Measurements from ENCODE around the gene CALCR. TPM values are rescaled to one million over a fixed set of nuclear protein-coding genes. Genes with fewer than 3 reads are reported as not detected.

Gene CALCR
- total RNA-seq, 1 donor from 2014 or later = not detected

DNA sequence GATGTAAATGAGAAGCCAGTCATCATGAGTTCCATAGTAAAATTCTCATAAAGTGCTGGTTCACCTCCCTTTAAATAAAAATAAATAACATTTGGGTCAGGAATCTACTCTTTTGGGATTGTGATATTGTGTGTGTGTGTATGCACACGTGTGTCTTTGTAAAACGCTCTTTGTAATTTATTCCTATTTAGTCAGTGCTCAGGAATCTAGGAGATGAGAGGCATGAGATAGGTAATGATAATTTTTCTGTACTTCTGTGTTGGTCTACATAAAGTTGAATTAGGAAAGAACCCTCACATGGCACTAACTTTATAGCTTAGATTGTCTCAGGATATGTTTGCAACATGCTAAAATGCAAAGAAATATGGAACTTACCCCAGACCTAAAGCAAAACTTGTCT, 4.9 kb upstream of the CALCR start:
- intact Hi-C loops (cut with micrococcal nuclease) = no loop called here
- H3K27ac Mint-ChIP-seq = no peak overlapping the region
- H3K4me3 Mint-ChIP-seq = no peak overlapping the region
- H3K9me3 Mint-ChIP-seq = no peaks in the 10 kb centered on the region
- no peaks in the 10 kb centered on the region for H3K36me3 Mint-ChIP-seq (ENCODE audit: low read depth)
- no peaks in the 10 kb centered on the region for H3K4me1 Mint-ChIP-seq (ENCODE audit: low read depth)
- DNase-seq (ENCODE audit: low spot score) = no peak
- peaks cover 16% of the 10 kb centered on the region for H3K27me3 Mint-ChIP-seq (ENCODE audit: insufficient read depth)

DNA sequence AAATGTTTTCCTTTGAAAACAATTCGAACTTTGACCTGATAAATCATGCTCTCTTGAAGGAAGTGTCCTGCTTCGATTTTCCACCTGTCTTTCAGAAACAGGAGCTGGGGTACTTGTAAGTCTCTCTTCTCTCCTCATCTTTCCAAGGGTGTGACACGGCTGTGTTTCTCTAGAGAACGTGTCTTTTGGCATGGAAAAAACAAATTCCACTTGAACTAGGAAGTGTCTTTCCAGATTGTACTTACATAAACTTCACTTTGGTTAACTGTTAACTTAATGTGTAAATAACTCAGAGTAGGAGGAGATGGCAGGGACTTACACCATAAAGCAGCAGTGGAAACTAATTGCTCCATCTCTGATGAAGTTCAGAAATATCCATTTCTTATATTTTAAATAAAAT, 4.2 kb upstream of the CALCR start:
- H3K36me3 Mint-ChIP-seq (ENCODE audit: low read depth) = no peaks in the 10 kb centered on the region
- intact Hi-C loops (cut with micrococcal nuclease) = no loop called here
- no peak for DNase-seq (ENCODE audit: low spot score)
- H3K4me1 Mint-ChIP-seq (ENCODE audit: low read depth) = no peaks in the 10 kb centered on the region
- H3K27ac Mint-ChIP-seq = no peak overlapping the region
- H3K27me3 Mint-ChIP-seq (ENCODE audit: insufficient read depth) = peaks cover 22% of the 10 kb centered on the region
- H3K9me3 Mint-ChIP-seq = no peaks in the 10 kb centered on the region
- no peak overlapping the region for H3K4me3 Mint-ChIP-seq

DNA sequence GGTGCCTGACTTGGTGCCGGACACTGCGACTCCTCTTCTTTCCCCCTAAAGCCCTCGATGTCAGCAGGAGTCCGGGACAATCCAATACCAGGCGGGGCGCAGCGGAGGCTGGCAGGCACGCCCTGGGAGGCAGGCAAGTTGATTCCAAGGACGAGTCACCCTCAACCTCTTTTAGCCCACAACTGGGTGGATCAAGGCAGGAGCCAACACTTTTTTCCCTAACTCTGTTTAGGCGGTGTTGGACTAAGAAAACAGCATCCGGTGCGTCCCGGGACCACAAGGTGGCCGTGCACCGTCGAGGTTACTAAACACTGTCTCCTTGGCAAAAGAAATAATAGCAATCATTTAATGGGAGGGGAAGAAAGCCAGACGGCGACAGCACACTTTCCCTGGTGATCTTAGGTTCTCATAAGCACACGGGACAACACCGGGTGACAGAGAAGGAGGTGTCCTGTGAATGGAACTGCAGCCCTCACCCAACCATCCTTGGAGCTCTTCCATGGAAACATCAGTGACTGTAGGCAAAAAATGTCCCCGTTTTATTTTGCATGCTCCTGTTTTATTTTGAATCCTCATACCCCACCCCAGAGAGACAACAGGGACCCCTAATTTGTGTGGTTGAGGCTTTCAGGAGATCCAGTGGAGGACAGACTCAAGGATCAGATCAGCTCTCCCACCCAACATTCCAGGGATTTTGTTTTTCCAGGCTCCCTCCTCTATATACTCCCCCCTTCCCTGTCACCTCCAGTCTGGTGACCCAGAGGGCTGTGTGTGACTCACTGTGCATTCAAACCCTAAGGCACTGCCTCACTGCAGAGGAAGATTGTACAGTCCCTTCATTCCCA, 1.3 kb upstream of the CALCR start:
- no peak overlapping the region for H3K27ac Mint-ChIP-seq
- no peaks in the 10 kb centered on the region for H3K4me1 Mint-ChIP-seq (ENCODE audit: low read depth)
- intact Hi-C loops (cut with micrococcal nuclease) = no loop called here

DNA sequence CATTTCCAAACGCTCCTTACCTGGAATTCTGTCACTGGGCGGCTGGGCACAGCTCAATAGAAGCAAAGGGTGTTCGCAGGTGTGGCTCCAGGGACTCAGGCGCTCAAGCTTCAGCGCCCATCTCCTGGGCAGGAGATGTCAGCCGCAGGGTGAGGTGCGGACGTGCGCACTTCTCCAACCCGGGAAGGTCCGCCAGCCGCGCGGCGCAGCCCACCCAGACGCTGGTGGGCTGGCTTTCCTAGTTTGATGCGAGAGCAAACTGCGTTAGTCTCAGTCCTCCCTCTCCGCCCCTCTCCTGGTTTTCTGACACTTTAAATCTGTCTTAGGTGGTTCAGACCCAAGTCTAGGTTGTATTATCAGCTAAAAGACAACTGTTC, 267 bp downstream of the CALCR start:
- H3K36me3 Mint-ChIP-seq (ENCODE audit: low read depth) = no peaks in the 10 kb centered on the region
- no peaks in the 10 kb centered on the region for H3K9me3 Mint-ChIP-seq
- H3K4me3 Mint-ChIP-seq = no peak overlapping the region
- intact Hi-C loops (cut with micrococcal nuclease) = no loop called here
- H3K27me3 Mint-ChIP-seq (ENCODE audit: insufficient read depth) = peaks cover 28% of the 10 kb centered on the region
- H3K27ac Mint-ChIP-seq = no peak overlapping the region
- DNase-seq (ENCODE audit: low spot score) = no peak
- no peaks in the 10 kb centered on the region for H3K4me1 Mint-ChIP-seq (ENCODE audit: low read depth)

More for the DNA sequence above, 1.3 kb upstream of the CALCR start:
- Mint-ChIP-seq H3K4me3 (no peak overlapping the region), H3K9me3 (no peaks in the 10 kb centered on the region), H3K36me3 (ENCODE audit: low read depth) (no peaks in the 10 kb centered on the region), H3K27me3 (ENCODE audit: insufficient read depth) (peaks cover 28% of the 10 kb centered on the region)
- no peak for DNase-seq (ENCODE audit: low spot score)

DNA sequence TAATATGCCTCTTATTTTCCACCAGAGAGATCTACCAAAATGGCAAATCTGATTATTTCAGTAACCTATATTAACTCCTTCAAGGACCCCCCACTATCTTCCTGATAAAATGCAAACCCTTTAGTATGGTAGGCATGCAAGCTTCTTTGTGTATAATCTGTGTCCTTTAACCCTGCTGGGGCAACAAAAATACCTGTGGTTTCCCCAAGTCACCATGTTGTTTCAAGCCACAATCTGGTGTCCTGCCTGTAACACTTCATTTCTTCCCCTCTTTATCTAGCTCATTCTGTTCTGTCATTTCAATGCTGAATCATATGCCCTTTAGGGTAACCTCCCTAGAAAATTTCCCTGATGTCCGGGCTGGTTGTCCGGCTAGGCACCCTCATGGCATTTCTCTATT, 5.3 kb downstream of the CALCR start:
- Mint-ChIP-seq H3K4me1 (ENCODE audit: low read depth) (no peaks in the 10 kb centered on the region), H3K9me3 (no peaks in the 10 kb centered on the region), H3K27me3 (ENCODE audit: insufficient read depth) (peaks cover 12% of the 10 kb centered on the region), H3K36me3 (ENCODE audit: low read depth) (no peaks in the 10 kb centered on the region), H3K27ac (no peak overlapping the region), H3K4me3 (no peak overlapping the region)
- intact Hi-C loops (cut with micrococcal nuclease) = no loop called here
- DNase-seq (ENCODE audit: low spot score) = no peak

DNA sequence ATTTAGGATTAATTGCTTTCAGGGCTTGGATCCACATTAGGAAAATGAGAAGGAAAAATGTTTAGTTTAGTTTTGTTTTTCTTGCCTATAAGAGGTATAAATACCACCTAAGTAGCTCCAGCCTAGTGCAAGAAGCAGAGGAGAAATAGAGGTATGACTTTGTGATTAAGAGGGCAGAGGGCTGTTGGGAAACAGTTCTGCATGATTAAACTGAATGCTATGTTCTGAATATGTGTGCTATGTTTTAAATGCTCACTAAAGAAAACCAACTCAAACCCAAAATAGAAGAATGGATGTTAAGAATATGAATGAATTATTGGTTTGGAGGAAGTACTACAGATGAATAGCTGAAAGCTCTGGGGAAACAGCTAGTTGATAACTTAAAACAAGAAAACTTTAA, 7.6 kb downstream of the CALCR start:
- Mint-ChIP-seq H3K4me1 (ENCODE audit: low read depth) (no peaks in the 10 kb centered on the region), H3K27ac (no peak overlapping the region), H3K4me3 (no peak overlapping the region), H3K27me3 (ENCODE audit: insufficient read depth) (peaks cover 2% of the 10 kb centered on the region), H3K9me3 (no peaks in the 10 kb centered on the region), H3K36me3 (ENCODE audit: low read depth) (no peaks in the 10 kb centered on the region)
- no peak for DNase-seq (ENCODE audit: low spot score)
- intact Hi-C loops (cut with micrococcal nuclease) = no loop called here

DNA sequence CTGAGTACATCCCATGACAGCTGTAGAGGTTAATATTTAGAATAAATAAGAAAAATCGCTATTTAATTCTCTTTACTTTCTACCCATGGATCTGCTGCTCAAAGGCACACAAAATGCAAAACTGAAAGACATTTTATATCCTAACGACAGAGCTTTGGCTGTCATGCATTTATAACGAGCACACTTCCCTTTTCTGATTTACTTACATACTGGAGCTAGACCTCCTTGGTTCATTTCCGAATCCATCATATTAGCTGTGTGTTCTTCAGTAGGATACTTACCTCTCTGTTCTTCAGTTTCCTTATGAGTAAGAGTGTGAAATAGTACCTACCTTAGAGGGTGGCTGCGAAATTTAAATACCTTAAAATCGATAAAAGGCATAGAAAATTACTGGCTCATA, 10.9 kb downstream of the CALCR start:
- no peaks in the 10 kb centered on the region for H3K4me1 Mint-ChIP-seq (ENCODE audit: low read depth)
- DNase-seq (ENCODE audit: low spot score) = no peak
- no peaks in the 10 kb centered on the region for H3K36me3 Mint-ChIP-seq (ENCODE audit: low read depth)
- H3K9me3 Mint-ChIP-seq = no peaks in the 10 kb centered on the region
- peaks cover 1% of the 10 kb centered on the region for H3K27me3 Mint-ChIP-seq (ENCODE audit: insufficient read depth)
- no peak overlapping the region for H3K27ac Mint-ChIP-seq
- no peak overlapping the region for H3K4me3 Mint-ChIP-seq
- intact Hi-C loops (cut with micrococcal nuclease) = no loop called here

DNA sequence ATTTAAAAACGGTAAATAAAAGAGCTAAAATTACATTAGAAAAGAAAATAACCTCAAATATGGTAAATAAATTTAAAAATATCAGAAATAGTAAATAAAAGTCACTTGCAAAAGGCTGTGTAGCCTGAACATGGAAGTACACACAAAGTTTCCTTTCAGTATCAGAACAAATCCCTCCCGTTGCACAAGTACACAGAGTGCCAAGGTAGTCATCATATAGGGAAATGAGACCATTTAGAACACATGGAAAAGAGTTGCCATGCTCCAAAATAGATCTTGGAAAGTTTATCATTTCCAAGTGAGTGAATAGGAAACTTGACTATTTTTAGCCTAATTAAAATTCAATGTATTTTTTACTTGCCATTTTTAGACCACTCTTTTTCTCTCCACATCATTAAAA, 11.6 kb downstream of the CALCR start:
- Mint-ChIP-seq H3K9me3 (no peaks in the 10 kb centered on the region), H3K27me3 (ENCODE audit: insufficient read depth) (no peaks in the 10 kb centered on the region), H3K4me3 (no peak overlapping the region), H3K27ac (no peak overlapping the region), H3K4me1 (ENCODE audit: low read depth) (no peaks in the 10 kb centered on the region), H3K36me3 (ENCODE audit: low read depth) (no peaks in the 10 kb centered on the region)
- no peak for DNase-seq (ENCODE audit: low spot score)
- intact Hi-C loops (cut with micrococcal nuclease) = no loop called here

DNA sequence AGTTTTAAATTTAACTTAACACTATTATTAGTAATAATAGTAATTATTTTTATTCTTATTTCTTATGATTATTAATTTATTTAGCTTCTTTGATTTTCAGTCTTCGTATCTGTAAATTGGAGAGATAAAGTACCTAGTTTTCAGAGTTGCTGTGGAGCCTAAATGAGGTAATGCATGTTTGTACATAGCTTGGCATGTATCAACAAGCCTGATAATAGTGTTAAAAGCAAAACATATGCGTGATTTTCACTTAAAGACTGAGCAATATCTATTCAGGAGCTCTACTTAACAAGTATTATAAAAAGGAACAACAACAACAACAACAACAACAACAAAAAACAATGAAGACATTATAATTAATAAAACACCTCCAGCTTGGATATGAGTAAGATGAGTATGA, 12.4 kb downstream of the CALCR start:
- H3K27ac Mint-ChIP-seq = no peak overlapping the region
- H3K36me3 Mint-ChIP-seq (ENCODE audit: low read depth) = no peaks in the 10 kb centered on the region
- DNase-seq (ENCODE audit: low spot score) = no peak
- intact Hi-C loops (cut with micrococcal nuclease) = no loop called here
- no peaks in the 10 kb centered on the region for H3K9me3 Mint-ChIP-seq
- no peaks in the 10 kb centered on the region for H3K4me1 Mint-ChIP-seq (ENCODE audit: low read depth)
- H3K27me3 Mint-ChIP-seq (ENCODE audit: insufficient read depth) = peaks cover 2% of the 10 kb centered on the region
- no peak overlapping the region for H3K4me3 Mint-ChIP-seq

DNA sequence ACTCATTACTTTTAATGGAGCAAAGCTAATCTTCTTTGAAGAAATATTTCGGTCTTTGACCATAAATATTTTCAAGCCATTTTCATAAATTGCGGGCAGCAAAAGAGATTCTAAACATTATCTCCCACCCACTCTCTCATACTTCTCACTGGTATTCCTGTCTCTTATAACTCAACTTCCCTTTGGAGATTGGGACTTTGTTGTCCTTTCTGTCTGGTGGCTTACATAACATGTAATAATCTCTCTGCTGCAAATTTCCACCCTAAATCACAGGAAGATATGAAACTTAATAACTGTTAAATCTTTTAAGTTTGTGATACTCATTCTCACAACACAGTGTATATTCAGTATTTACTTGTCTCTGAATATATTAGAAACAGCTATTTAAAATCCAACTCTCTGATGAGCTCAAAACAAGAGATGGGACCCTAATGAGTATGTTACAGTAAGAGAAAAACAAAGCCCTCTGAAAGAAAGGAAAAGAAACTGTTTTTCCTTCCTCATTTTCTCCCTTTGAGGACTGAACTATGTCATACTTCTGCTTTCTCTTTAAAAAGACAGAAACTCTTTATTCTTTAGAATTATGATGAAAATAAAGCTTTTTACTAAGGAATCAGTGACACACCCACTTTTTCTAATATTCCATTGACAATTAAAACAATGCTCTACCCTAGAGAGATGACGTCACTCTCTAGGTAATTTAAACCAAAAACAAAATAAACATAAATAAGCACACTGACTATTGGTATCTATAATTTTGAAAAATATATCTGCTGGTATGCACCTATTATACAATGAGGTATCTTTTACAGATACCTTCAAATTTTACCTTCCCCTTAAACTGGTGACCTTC, 14.7 kb downstream of the CALCR start:
- no peaks in the 10 kb centered on the region for H3K36me3 Mint-ChIP-seq (ENCODE audit: low read depth)
- no peak overlapping the region for H3K4me3 Mint-ChIP-seq
- no peaks in the 10 kb centered on the region for H3K4me1 Mint-ChIP-seq (ENCODE audit: low read depth)
- H3K9me3 Mint-ChIP-seq = no peaks in the 10 kb centered on the region
- H3K27ac Mint-ChIP-seq = no peak overlapping the region
- H3K27me3 Mint-ChIP-seq (ENCODE audit: insufficient read depth) = peaks cover 4% of the 10 kb centered on the region
- intact Hi-C loops (cut with micrococcal nuclease) = loop anchor here (10.0 kb wide), 1 partner anchor 115 kb away; no protein-coding TSS in a partner anchor
- DNase-seq (ENCODE audit: low spot score) = no peak

DNA sequence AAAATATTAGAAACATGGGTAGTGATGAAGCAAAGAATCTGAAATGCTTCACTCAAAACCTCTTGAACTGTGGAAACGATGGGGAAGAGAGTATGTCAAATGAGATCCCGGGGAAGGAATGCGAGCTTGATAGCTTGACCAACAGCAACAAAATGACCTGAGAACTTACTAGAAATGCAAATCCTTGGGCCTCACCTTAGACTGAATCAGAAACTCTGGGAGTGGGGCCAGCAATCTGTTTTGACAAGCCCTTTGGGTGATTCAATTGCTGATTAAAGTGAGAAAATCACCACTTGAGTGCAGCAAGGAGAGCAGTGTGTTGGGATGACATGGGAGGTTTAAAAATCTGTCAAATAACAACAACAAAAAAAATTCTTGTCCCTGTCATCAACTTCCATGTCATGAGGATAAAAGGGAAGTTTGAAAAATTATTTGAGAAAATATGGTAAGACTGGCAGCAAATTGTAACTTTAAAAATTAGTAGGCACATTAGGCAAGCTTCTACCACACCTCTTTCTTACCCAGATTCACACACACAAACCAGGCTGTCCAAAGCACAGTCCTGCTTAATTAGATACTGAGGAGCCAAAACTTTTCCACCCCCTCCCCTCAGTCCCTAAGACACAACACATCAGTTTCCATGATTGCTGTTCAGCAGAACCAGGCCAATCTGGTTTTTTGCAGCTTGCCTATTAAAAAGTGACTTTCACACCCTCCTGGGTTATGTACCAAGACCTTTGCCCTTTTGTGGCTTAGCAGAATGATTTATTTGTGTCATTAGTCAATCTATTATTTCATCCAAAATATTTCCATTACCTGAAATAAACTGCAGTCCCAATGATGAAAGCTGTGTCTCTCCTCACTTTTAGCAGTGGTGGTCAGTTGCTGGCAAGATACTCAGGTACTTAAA, 15.6 kb downstream of the CALCR start:
- H3K9me3 Mint-ChIP-seq = no peaks in the 10 kb centered on the region
- H3K36me3 Mint-ChIP-seq (ENCODE audit: low read depth) = no peaks in the 10 kb centered on the region
- intact Hi-C loops (cut with micrococcal nuclease) = loop anchor here (10.0 kb wide), 1 partner anchor 114 kb away; no protein-coding TSS in a partner anchor
- no peak overlapping the region for H3K27ac Mint-ChIP-seq
- H3K4me3 Mint-ChIP-seq = no peak overlapping the region
- H3K4me1 Mint-ChIP-seq (ENCODE audit: low read depth) = no peaks in the 10 kb centered on the region
- peaks cover 4% of the 10 kb centered on the region for H3K27me3 Mint-ChIP-seq (ENCODE audit: insufficient read depth)
- no peak for DNase-seq (ENCODE audit: low spot score)

DNA sequence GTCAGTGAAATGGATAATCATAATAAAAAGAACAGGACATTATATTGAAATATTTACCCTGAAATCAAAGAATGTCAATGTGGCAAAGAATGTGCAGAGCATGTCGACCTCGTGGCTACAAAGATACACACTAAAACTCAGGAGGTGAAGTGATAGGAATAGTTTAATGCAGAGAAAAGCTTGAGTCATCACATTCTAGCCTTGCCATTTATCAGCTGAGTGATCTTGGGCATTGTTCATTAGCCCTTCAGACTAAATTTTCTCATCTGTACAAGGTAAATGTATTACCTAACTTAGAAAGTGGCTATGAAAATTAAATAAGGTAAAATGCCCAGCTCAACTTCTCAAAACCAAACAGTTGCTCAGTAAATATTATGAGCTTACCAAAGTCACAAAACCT, 22.6 kb downstream of the CALCR start:
- Mint-ChIP-seq H3K27ac (no peak overlapping the region), H3K36me3 (ENCODE audit: low read depth) (no peaks in the 10 kb centered on the region), H3K4me3 (no peak overlapping the region), H3K9me3 (no peaks in the 10 kb centered on the region), H3K4me1 (ENCODE audit: low read depth) (no peaks in the 10 kb centered on the region), H3K27me3 (ENCODE audit: insufficient read depth) (peaks cover 2% of the 10 kb centered on the region)
- intact Hi-C loops (cut with micrococcal nuclease) = loop anchor here (1.0 to 10.0 kb wide), 2 partner anchors 107 to 307 kb away; no protein-coding TSS in a partner anchor
- DNase-seq (ENCODE audit: low spot score) = no peak

All from activated T-helper 1 cell treated with anti-CD3 and anti-CD28 coated beads, Interleukin-12 subunit alpha, Interleukin-12 subunit beta, Interleukin-2, Interleukin-4 antibody, amounts not matched to agents 30 ng/mL and 10 ng/mL and 1 ng/mL, durations not matched to agents 14 hours and 24 hours and 36 hours (primary cell).